Measurements from ENCODE around the gene IFNL2.
"Not testable (repeated sequence)": the region's sequence is repeated elsewhere in the genome, so short reads cannot be mapped to it uniquely, and the experiment has no call there.

IFNL2 gene

DNA sequence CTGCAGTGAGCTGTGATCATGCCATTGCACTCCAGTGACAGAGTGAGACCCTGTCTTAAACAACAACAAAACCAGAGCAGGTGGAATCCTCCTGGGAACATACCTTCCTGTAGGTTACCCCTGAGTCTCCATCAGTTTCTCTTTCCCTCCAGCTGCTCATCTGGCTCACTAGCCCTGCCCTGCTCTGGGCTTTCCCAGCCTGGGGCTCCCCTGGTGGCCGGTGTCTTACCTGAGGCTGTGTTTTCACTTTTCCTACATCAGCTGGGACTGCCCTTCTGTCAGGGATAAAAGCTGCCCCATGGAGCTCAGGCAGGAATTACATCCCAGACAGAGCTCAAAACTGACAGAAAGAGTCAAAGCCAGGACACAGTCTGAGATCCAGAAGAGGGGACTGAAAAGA is at the start of gene IFNL2:
Gene IFNL2 (plus strand): TSS at position 312 of the 400 bp plus-strand sequence. CDS start 173 bp downstream, outside the sequence.
- not testable (repeated sequence) for DNase-seq

DNA sequence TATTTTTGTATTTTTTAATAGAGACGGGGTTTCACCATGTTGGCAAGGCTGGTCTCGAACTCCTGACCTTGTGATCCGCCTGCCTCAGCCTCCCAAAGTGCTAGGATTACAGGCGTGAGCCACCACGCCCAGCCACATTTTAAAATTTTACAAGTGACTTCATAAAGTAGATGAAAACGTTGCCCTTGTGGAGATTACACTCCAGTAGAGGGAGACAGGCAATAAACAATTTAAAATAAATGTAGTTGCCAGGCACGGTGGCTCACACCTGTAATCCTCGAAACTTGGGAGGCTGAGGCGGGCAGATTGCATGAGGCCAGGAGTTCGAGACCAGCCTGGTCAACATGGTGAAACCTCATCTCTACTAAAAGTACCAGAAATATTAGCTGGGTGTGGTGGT is 49.1 kb upstream of the IFNL2 start:
- not testable (repeated sequence) for DNase-seq

DNA sequence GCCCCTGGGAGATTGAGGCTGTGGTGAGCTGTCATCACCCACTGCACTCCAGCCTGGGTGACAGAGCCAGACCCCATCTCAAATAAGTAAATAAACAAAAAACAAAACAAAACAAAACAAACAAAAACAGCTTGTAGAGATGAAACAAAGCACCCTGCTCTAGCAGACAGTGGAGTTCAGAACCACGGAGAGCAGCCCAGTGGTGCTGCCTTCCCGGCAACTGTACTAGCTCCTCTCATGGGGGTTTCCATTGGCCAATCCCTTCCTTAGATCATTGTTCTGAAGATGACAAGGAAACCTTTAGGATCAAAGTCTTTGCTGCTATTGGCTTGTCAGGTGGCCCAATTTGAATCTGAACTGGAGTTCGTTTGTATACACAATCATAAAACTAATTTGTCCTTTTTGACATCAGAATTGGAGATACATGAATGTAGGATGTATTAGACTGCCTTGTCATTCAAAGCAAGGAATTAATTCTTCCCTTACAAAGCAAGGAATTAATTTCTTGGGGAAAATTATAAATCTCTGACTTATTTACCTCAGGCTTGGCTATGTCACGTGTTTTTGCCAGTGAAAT is 44.4 kb upstream of the IFNL2 start:
- DNase-seq = no peak

DNA sequence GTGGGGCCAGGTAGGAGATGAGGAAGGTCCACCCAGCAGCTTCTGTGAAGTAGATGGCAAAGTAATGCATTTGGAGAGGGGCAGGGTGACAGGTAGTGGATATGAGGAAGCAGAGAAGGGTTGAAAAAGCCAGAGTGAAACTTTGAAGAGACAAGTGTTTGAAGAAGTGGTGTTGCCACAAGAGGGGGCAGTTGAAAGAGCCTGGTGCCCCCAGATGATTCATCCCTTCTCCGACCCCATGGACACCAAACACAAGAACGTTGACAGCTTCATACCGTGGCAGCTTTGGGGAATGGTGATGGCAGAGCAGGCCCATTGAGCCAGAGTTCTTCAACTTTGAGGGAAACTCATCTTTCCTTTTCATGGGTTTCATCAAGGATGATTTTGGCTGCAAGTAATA is 43.3 kb upstream of the IFNL2 start:
- DNase-seq = no peak

DNA sequence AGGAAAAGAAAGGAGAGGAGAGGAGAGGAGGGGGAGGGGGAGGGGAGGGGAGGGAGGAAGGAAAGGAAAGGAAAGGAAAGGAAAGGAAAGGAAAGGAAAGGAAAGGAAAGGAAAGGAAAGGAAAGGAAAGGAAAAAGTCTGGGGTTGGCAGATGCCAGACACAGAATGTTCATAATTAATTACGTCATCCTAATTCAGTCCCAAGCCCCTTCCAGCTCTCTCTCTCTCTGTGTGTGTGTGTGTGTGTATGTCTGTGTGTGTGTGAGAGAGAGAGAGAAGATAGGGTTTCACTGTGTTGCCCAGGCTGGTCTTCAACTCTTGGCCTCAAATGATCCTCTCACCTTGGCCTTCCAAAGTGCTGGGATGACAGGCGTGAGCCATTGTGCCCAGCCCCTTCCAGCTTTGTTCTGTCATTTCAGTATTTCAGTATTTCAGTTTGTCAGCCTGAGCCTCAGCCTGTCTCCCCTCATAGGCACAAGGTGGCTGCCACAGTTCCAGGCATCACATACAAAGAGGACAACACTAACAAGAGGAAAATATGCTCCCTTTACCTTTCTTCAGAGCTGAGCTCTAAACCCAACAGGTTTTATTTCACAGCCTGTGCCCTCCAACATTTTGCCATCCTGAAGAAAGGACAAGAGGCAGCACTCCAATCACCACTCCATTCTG is 38.0 kb upstream of the IFNL2 start:
- no peak for DNase-seq

DNA sequence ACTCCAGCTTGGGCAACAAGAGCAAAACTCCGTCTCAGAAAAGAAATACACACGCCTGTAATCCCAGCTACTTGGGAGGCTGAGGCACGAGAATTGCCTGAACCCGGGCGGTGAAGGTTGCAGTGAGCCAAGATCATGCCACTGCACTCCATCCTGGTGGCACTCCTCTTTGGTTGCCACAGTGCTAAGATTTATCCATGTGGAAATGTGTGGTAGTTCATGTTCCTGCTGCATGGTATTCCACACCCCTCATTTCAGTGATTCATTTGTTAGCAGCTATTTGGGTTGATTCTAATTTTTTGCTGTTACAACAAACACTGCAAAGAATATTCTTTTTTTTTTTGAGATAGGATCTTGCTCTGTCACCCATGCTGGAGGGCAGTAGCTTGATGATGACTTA is 35.5 kb upstream of the IFNL2 start:
- no peak for DNase-seq

DNA sequence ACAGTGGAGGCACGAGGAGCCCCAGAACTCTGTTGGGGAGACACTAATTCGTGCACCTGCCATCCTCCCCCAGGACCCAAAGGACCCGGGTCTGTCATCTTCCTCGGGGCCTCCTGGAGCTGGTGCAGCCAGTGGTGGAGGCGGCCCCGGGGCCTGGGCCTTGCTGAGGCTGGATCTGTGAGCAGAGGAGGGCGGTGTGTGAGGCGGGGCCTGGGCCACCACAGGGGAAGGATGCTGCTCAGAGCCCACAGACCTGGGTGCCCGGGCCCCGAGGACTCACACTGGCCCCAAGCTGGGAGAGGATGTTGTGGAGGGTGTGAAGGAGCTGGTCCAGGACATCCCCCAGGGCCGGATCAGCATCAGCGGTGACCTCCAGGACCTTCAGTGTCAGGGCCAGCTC is 31.7 kb upstream of the IFNL2 start:
- DNase-seq = no peak

DNA sequence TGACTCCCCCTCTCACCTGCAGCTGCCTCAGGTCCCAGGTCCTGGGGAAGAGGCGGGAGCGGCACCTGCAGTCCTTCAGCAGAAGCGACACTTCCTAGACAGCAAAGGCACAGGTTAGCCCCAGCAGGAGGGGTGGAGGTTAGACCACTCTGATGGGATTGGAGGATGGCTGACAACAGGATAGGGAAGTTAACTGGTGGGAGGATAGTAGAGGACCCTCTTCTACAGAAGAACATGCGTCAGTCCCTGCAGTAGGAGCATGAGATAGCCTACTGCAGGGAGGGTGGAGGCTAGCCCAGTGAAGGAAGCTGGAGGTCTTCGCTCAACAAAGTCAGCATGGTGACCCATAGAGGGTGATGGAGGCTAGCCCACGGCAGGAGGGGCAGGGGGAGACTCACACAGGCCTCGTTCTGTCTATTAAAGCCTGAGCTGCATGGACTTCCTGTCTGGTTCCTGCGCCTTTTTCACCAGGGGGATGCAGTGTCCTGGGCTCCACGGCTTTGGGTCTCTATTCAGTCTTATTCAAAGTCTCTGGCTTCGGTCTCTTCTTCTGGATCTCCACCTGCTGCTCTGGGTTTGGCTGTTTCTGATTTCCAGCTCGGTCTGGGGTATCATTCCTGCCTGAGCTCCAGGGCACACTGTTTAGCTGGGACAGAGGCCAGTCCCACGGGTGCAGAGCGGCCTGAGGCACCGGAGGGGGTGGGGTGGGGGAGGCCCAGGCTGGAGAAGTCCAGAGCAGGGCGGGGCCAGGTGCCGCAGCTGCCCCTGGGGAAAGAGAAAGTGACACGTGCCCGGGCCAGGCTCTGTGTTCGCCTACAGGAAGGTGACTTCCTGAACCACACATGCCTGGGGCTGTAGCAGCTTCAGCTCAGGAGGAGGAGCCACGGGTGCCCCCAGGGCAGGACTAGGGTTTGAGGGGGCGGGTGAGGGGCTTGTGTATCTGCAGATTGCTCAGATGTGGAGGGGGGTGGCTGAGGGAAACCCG is 30.7 kb upstream of the IFNL2 start:
- no peak for DNase-seq

DNA sequence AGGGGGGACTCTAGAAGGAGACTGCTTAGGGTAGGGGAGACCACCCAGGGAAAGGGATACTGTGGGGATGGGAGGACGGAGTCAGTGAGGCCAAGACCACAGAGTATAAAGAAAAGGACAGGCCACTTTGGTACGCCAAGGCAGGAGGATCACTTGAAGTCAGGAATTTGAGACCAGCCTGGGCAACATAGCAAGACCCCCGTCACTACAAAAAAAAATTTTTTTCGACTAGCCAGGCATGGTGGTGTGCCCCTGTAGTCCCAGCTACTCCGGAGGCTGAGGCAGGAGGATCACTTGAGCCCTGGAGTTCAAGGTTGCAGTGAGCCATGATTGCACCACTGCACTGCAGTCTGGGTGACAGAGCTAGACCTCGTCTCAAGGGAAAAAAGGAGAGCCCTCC is 30.0 kb upstream of the IFNL2 start:
- DNase-seq = no peak

DNA sequence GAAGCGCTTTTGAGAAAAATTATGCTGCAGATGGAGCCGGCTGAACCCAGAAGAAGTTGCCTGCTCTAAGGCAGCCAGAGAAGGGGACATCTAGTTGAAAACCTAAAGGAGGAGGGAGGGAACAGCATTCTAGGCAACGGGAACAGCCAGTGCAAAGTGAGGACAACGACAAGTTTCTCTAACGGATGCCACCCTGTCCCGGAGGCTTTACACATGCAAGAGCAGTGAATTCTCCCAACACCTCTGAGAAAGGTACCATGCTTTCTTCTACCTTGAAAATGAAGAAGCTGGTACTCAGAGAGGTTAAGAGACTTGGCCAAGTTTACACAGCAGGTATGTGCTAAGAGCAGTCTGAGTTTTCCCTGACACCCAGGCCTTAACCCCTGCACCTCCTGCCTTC is 29.3 kb upstream of the IFNL2 start:
- DNase-seq = no peak

DNA sequence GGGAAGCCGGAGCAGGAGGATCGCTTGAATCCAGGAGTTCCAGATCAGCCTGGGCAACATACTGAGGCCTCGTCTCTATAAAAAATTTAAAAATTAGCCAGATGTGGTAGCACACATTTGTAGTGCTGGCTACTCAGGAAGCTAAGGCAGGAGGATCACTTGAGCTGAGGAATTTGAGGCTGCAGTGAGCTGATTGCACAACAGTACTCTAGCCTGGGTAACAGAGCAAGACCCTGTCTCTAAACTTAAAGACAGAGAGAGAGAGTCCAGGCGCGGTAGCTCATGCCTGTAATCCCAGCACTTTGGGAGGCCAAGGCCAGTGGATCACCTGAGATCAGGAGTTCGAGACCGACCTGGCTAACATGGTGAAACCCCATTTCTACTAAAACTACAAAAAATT is 27.8 kb upstream of the IFNL2 start:
- DNase-seq = no peak

DNA sequence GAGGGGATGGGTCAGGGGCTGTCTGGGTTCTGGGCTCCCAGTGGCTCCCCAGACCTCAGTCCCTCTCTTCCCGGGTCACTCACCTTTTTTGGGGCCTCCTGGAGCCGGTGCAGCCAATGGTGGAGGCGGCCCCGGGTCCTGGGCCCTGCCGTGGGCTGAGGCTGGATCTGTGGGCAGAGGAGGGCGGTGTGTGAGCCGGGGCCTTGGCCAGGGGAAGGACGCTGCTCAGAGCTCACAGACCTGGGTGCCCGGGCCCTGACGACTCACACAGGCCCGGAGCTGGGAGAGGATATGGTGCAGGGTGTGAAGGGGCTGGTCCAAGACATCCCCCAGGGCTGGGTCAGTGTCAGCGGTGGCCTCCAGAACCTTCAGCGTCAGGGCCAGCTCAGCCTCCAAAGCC is 24.5 kb upstream of the IFNL2 start:
- DNase-seq = not testable (repeated sequence)

DNA sequence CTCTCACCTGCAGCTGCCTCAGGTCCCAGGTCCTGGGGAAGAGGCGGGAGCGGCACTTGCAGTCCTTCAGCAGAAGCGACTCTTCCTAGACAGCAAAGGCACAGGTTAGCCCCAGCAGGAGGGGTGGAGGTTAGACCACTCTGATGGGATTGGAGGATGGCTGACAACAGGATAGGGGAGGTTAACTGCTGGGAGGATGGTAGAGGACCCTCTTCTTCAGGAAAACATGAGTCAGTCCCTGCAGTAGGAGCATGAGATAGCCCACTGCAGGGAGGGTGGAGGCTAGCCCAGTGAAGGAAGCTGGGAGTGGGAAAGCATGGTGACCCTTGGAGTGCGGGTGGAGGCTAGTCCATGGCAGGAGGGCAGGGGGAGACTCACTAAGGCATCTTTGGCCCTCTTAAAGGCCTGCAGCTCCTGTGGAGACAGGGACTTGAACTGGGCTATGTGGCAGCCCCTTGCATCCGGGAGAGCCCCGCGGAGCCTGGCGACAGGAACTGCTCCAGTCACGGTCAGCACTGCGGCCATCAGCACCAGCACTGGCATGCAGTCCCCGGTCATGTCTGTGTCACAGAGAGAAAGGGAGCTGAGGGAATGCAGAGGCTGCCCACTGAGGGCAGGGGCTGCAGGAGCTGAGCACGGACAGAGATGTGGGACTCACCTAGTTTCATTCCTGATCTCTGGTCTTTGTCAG is 23.6 kb upstream of the IFNL2 start, which contains the start of gene IFNL3:
Gene IFNL3 (minus strand): TSS at position 597 of the 691 bp plus-strand sequence. CDS start 39 bp downstream, at position 558.
- not testable (repeated sequence) for DNase-seq

DNA sequence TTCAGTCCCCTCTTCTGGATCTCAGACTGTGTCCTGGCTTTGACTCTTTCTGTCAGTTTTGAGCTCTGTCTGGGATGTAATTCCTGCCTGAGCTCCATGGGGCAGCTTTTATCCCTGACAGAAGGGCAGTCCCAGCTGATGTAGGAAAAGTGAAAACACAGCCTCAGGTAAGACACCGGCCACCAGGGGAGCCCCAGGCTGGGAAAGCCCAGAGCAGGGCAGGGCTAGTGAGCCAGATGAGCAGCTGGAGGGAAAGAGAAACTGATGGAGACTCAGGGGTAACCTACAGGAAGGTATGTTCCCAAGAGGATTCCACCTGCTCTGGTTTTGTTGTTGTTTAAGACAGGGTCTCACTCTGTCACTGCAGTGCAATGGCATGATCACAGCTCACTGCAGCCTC is 23.0 kb upstream of the IFNL2 start:
- not testable (repeated sequence) for DNase-seq

DNA sequence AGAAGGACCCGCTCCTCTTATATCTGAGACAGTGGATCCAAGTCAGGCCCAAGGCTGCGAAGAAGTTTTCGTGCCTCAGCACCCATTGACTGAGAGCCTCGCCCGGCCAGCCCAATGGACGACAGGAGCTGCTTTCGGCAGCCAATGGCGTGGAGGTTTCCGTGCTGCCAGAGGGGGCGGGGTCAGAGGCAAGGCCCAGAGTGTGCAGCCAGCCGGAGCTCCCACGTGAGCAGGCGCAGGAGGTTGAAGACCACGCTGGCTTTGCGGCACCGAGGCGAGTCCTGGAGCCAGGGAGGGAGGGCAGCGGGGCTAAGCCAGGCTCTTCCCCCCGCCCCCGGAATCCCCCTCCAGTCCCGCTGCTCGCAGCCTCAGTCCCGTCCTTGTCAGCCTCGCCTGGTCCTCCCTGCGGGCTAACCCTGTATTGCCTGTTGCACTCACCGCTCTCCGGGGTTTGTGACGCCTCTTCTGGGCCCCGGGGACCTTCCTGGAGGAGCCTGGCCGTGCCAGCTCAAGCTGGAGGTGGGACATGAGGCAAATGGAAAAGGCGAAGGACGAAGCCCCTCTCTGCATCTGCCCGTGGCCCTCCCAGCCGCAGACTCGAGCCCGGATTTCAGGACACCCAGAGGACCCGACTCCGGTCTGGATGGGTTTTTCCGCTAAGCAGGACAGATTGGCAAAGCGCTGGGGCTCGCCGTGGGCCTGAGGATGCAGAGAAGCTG is 21.1 kb upstream of the IFNL2 start:
- no peak for DNase-seq

DNA sequence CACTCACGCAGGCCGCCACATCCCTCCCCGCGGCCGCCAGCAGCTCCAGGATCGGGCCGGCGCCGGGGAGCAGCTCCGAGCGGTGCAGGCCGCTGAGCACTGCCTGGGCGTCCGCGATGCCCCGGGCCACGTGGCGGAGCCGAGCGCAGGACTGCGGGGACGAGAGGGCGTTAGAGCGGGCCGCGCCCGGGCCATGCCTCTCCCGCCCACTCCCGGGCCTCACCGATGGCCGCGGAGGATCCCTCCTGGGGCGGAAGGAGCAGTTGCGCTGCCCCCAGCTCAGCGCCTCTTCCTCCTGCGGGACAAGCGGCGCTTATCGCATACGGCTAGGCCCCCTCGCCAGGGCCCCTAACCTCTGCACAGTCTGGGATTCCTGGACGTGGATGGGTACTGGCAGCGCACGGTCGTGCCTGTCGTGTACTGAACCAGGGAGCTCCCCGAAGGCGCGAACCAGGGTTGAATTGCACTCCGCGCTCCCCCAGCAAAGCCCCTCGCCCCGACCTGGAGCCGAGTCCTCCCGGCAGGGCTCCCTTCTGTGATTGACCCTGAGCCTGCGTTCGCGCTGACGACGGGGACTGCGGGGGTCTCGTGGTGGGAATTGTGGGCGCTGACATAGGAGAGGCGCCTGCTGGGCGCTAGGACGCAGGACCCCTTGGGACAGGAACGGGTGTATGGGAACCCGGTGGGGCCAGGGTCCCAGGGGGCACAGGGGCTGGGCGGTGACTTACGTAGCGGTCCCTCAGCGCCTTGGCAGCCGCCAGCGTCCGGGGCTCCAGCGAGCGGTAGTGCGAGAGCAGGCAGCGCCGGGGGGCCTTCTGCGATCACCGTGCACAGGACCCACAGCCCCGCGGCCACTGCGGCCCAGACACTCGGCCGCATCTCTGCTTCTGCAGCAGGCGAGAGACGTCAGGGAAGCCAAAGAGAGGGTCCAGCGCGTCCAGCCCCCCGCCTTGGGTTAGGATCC is 20.2 kb upstream of the IFNL2 start:
- DNase-seq = no peak

DNA sequence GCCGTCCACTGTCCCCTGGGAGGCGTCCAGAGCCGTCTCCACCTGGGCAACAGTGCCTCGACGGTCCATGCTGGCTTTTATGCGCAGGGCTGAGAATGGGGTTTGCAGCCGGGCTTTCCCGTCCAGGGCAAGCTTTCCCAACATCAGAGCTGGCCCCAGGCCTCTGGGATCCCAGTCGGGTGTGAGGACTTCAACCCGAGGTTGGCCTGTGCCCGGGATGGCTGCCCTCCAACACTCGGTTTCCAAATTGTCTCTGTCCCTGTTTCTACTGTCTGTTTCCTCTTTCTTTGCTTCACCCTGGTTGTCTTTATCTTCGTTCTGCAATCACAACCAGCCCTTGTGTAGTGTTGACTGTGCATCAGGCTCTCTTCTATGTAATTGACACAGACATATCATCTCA is 19.4 kb upstream of the IFNL2 start, which contains the start of gene IFNL4:
Gene IFNL4 (minus strand): TSS at position 51 of the 400 bp plus-strand sequence.
- no peak for DNase-seq

DNA sequence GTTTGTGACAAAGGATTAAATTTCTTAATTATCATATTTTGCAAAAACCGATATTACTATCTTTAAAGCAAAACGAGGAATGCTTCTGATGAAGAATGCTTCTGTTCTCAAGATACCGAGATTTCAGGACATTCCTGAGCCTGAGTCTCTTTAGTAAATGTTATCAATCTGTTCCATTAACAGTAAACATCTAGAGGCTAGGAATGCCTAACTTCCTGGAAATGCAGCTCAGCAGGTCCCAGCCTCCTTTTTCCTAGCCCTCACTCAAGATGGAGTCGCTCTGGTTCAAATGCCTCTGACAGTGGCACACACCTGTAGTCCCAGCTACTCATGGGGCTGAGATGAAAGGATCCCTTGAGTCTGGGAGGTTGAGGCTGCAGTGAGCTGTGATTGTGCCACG is 17.1 kb upstream of the IFNL2 start:
- DNase-seq = no peak

DNA sequence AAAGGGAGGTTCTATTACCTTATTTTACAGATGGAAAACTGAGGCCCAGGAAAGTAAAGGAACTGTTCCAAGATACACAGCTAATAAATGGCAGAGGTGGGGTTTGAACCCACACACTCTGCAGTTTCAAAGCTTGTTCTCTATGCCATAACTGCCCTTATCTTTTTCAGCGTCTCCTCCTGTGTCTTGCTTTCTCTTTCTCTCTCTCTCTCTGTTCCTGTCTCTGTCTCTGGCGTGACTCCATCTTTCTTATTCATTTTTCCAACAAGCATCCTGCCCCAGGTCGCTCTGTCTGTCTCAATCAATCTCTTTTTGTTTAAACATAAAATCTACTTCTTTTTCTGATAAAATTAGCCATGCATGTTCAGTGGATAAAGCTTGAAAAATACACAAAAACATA is 16.4 kb upstream of the IFNL2 start:
- DNase-seq = no peak

DNA sequence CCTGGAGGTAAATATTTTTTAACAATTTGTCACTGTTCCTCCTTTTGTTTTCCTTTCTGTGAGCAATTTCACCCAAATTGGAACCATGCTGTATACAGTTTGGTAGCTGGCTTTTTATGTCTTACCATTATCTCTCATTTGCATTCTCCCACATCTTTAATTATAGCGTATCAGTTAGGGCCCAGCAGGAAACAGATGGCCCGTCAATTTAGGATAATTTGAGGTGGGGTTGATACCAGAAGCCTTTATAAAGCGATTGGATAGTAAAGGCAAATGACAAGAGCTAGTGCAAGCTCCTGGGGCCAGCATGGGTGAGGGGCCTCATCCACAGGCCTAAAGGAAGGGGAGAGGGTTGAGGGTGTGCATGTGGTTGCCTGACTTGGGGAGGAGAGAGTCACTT is 15.7 kb upstream of the IFNL2 start:
- DNase-seq = no peak
